OCI-LY7 (cell line): Measurements from ENCODE around the gene LEPR. TPM values are rescaled to one million over a fixed set of nuclear protein-coding genes. Genes with fewer than 3 reads are reported as not detected.

Experiments used
- BruUV-seq: library from RNA; stranded (reverse); fragments of 400-500 nt; replicated peaks from 2 replicates; lab custom pipeline; 2021; lab: Mats Ljungman, UMichigan
- CTCF ChIA-PET: fragments of 300-600 bp; sonication (Branson Sonifier 250); formaldehyde crosslinking; loops from one replicate; lab custom pipeline; 2022; ENCODE audit warnings: antibody characterized with exemption; ENCODE audit not compliant: unreplicated experiment; lab: Charles Lee
- POLR2A ChIA-PET: fragments of 300-600 bp; sonication (Branson Sonifier 250); formaldehyde crosslinking; loops from one replicate; lab custom pipeline; 2022; ENCODE audit warnings: antibody characterized with exemption; lab: Charles Lee
- DNase-seq: peaks from one replicate; pipeline ENCODE4 v3.0.0-alpha.2; 2015; ENCODE audit warnings: low spot score
- H2AFZ ChIP-seq: fragments of 200-600 bp; sonication (generic), shearing (Covaris generic); 2 replicates; pipeline ENCODE4 v1.6.1; 2014; ENCODE audit warnings: mild to moderate bottlenecking, antibody characterized with exemption, low read length, moderate library complexity
- H3K27ac ChIP-seq: fragments of 200-600 bp; sonication (generic); 2 replicates; pipeline ENCODE4 v1.5.1; 2014; ENCODE audit warnings: mixed run types, low read depth, mild to moderate bottlenecking, moderate library complexity, low read length, inconsistent platforms; ENCODE audit not compliant: poor library complexity, severe bottlenecking
- H3K36me3 ChIP-seq: fragments of 200-600 bp; sonication (generic); 2 replicates; pipeline ENCODE4 v1.6.1; 2014; ENCODE audit warnings: mild to moderate bottlenecking, antibody characterized with exemption, low read length, moderate library complexity, mixed read lengths; ENCODE audit not compliant: insufficient read depth
- H3K4me1 ChIP-seq: fragments of 200-600 bp; sonication (generic); 2 replicates; pipeline ENCODE4 v1.5.1; 2014; ENCODE audit warnings: mild to moderate bottlenecking, low read length; ENCODE audit not compliant: insufficient read depth, poor library complexity, severe bottlenecking
- H3K4me2 ChIP-seq: fragments of 200-600 bp; sonication (generic); 2 replicates; pipeline ENCODE4 v1.6.1; 2014; ENCODE audit warnings: mild to moderate bottlenecking, low read length
- H3K4me3 ChIP-seq: fragments of 200-600 bp; sonication (generic); 2 replicates; pipeline ENCODE4 v1.5.1; 2014; ENCODE audit warnings: mild to moderate bottlenecking, low read depth, low read length; ENCODE audit not compliant: poor library complexity, severe bottlenecking
- H3K79me2 ChIP-seq: fragments of 200-600 bp; sonication (generic); 2 replicates; pipeline ENCODE4 v1.6.1; 2016; ENCODE audit warnings: low read depth, mild to moderate bottlenecking, low read length, moderate library complexity, mixed read lengths; ENCODE audit not compliant: insufficient read depth
- H3K9me2 ChIP-seq: fragments of 200-600 bp; sonication (generic); 2 replicates; pipeline ENCODE4 v1.6.1; 2016; ENCODE audit warnings: mild to moderate bottlenecking, low read length, mixed read lengths; ENCODE audit not compliant: insufficient read depth
- H3K9me3 ChIP-seq: fragments of 200-600 bp; sonication (generic); 2 replicates; pipeline ENCODE4 v1.6.1; 2014; ENCODE audit warnings: mild to moderate bottlenecking, mixed run types, low read length, mixed read lengths
- H4K20me1 ChIP-seq: fragments of 200-600 bp; sonication (generic); 2 replicates; pipeline ENCODE4 v1.6.1; 2014; ENCODE audit warnings: mild to moderate bottlenecking, antibody characterized with exemption, low read length, moderate library complexity, mixed read lengths; ENCODE audit not compliant: insufficient read depth
- EZH2phosphoT487 ChIP-seq: fragments of 200-600 bp; sonication (generic); IDR thresholded peaks from 2 replicates; pipeline ENCODE4 v1.6.1; 2018; ENCODE audit warnings: low read depth, borderline replicate concordance, mild to moderate bottlenecking, mixed run types, antibody characterized with exemption, low read length, moderate library complexity, mixed read lengths
- intact Hi-C: fragments of 100-400 bp; cut with micrococcal nuclease; formaldehyde crosslinking; loops from one replicate; pipeline ENCODE4 v1.10.0; 2022; ENCODE audit not compliant: unreplicated experiment
- total RNA-seq, 2 experiments: library from RNA; depleted of rRNA in 1 of 2; stranded (reverse); fragments of >200 nt in 1 of 2; shearing (Covaris generic) in 1 of 2; gene quantifications; 2 replicates each; pipeline ENCODE4 v1.2.3, GENCODE V29; 2014 to 2022
- TF ChIP-seq, protein P1 (sequence below): fragments of 200-600 bp; sonication (generic); conservative IDR thresholded peaks from 2 replicates; pipeline ENCODE4 v1.5.1; 2014; ENCODE audit warnings: mild to moderate bottlenecking, antibody characterized with exemption, low read length, moderate library complexity, mixed read lengths

Gene LEPR
- total RNA-seq, 2 experiments from 2014 or later = 0.63 to 0.68 TPM

GRCh38 chr1:65423884-65424572 lies 3.6 kb downstream of the LEPR start:
- ChIA-PET CTCF (no interaction called here), POLR2A (no interaction called here)
- no peak overlapping the region for H3K4me2 ChIP-seq

GRCh38 chr1:65424573-65424889 lies 4.1 kb downstream of the LEPR start:
- H2AFZ ChIP-seq = no peak overlapping the region
- no peak overlapping the region for H3K4me2 ChIP-seq
- no peak for DNase-seq
- CTCF ChIA-PET = no interaction called here
- H3K27ac ChIP-seq = no peak overlapping the region
- no peak overlapping the region for H3K4me3 ChIP-seq
- no peaks in the 10 kb centered on the region for H4K20me1 ChIP-seq
- no peak for TF ChIP-seq EZH2phosphoT487
- TF ChIP-seq, protein P1, sequence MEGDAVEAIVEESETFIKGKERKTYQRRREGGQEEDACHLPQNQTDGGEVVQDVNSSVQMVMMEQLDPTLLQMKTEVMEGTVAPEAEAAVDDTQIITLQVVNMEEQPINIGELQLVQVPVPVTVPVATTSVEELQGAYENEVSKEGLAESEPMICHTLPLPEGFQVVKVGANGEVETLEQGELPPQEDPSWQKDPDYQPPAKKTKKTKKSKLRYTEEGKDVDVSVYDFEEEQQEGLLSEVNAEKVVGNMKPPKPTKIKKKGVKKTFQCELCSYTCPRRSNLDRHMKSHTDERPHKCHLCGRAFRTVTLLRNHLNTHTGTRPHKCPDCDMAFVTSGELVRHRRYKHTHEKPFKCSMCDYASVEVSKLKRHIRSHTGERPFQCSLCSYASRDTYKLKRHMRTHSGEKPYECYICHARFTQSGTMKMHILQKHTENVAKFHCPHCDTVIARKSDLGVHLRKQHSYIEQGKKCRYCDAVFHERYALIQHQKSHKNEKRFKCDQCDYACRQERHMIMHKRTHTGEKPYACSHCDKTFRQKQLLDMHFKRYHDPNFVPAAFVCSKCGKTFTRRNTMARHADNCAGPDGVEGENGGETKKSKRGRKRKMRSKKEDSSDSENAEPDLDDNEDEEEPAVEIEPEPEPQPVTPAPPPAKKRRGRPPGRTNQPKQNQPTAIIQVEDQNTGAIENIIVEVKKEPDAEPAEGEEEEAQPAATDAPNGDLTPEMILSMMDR = no peak
- H3K4me1 ChIP-seq = peaks cover 11% of the 10 kb centered on the region
- POLR2A ChIA-PET = no interaction called here
- H3K36me3 ChIP-seq = peaks cover 20% of the 10 kb centered on the region
- no TSS peak for BruUV-seq
- H3K79me2 ChIP-seq = peaks cover 20% of the 10 kb centered on the region; the same call in 1 of the 2 replicates
- H3K9me2 ChIP-seq = no peaks in the 10 kb centered on the region
- H3K9me3 ChIP-seq = no peaks in the 10 kb centered on the region
- intact Hi-C loops = loop anchor here (5.0 kb wide), 3 partner anchors 357 to 848 kb away; partner anchors contain the start of gene JAK1

More at GRCh38 chr1:65423884-65424572, 3.6 kb downstream of the LEPR start:
- H2AFZ ChIP-seq = no peak overlapping the region
- DNase-seq = no peak
- H3K9me3 ChIP-seq = no peaks in the 10 kb centered on the region
- intact Hi-C loops = loop anchor here (5.0 kb wide), 3 partner anchors 357 to 848 kb away; partner anchors contain the start of gene JAK1
- H3K27ac ChIP-seq = no peak overlapping the region
- H4K20me1 ChIP-seq = no peaks in the 10 kb centered on the region
- peaks cover 16% of the 10 kb centered on the region for H3K4me1 ChIP-seq
- TF ChIP-seq EZH2phosphoT487 = no peak
- TF ChIP-seq, protein P1 = no peak
- peaks cover 20% of the 10 kb centered on the region; the same call in 1 of the 2 replicates for H3K79me2 ChIP-seq
- H3K9me2 ChIP-seq = no peaks in the 10 kb centered on the region
- peaks cover 20% of the 10 kb centered on the region for H3K36me3 ChIP-seq
- BruUV-seq = no TSS peak
- no peak overlapping the region for H3K4me3 ChIP-seq

- H3K9me3 ChIP-seq = no peaks in the 10 kb centered on the region
- no peak overlapping the region for H3K4me2 ChIP-seq
- H4K20me1 ChIP-seq = no peaks in the 10 kb centered on the region
- no peak overlapping the region for H3K27ac ChIP-seq
- peaks cover 10% of the 10 kb centered on the region for H3K4me1 ChIP-seq
- intact Hi-C loops = no loop called here
- ChIA-PET CTCF (no interaction called here), POLR2A (no interaction called here)
- H2AFZ ChIP-seq = no peak overlapping the region
- H3K79me2 ChIP-seq = peaks cover 20% of the 10 kb centered on the region; the same call in 1 of the 2 replicates
- DNase-seq = no peak
- no TSS peak for BruUV-seq
- TF ChIP-seq, protein P1 = no peak
- TF ChIP-seq EZH2phosphoT487 = no peak
- peaks cover 24% of the 10 kb centered on the region for H3K36me3 ChIP-seq
- no peak overlapping the region for H3K4me3 ChIP-seq
- no peaks in the 10 kb centered on the region for H3K9me2 ChIP-seq
Measured at GRCh38 chr1:65425006-65425405, 4.5 kb downstream of the LEPR start.
